GM18505 (cell line): ENCODE results near the gene DQX1.
"Not testable (repeated sequence)": the region's sequence is repeated elsewhere in the genome, so short reads cannot be mapped to it uniquely, and the experiment has no call there.

Source experiments
- ATAC-seq: cut with Tn5 transposase; IDR thresholded peaks from one replicate; pipeline ENCODE4 v1.9.1; 2021; ENCODE audit not compliant: unreplicated experiment
- POLR2A ChIP-seq: IDR thresholded peaks from 4 replicates; pipeline ENCODE4 v1.6.1; 2011; ENCODE audit warnings: borderline replicate concordance; ENCODE audit not compliant: insufficient read depth, insufficient read length; ENCODE audit errors: extremely low read depth

The DQX1 gene

DNA sequence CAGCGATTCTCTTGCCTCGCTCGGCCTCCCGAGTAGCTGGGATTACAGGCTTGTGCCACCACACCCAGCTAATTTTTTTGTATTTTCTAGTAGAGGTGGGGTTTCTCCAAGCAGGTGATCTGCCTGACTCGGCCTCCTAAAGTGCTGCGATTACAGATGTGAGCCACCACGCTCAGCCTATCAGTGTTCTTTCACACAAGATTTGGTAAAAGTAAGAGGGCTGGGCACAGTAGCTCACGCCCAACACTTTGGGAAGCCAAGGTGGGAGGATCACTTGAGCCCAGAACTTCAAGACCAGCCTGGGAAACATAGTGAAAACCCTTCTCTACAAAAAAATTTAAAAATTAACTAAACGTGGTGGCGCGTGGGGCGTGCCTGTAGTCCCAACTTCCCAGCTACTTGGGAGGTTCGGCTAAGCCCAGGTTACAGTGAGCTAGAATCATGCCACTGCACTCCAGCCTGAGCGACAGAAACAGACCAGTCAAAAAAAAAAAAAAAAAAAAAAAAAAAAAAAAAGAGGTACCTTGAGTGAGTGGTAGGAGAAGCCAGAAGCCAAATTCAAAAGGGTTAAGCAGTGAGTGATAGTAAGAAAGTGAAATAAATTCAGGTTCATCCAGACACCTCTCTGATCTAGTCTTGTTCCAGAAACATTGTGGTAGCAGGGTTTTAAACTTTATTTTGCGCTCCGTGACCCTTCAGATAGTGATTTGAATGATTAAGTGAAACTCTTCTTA lies 54.5 kb downstream of the DQX1 start:
- no peak for ATAC-seq
- no peak for TF ChIP-seq POLR2A

DNA sequence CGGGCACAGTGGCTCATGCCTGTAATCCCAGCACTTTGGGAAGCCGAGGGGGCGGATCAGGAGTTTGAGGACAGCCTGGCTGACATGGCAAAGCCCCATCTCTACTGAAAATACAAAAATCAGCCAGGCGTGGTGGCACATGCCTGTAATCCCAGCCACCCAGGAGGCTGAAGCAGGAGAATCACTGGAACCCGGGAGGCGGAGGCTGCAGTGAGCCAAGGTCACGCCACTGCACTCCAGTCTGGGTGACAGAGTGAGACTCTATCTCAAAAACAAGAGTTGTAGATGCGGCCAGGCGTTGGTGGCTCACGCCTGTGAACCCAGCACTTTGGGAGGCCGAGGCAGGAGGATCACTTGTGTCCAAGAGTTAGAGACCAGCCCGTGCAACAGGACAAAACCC lies 55.3 kb downstream of the DQX1 start:
- not testable (repeated sequence) for ATAC-seq
- TF ChIP-seq POLR2A: peak; percentile 18
